Measurements from ENCODE around the gene MN1.

MN1 gene

DNA sequence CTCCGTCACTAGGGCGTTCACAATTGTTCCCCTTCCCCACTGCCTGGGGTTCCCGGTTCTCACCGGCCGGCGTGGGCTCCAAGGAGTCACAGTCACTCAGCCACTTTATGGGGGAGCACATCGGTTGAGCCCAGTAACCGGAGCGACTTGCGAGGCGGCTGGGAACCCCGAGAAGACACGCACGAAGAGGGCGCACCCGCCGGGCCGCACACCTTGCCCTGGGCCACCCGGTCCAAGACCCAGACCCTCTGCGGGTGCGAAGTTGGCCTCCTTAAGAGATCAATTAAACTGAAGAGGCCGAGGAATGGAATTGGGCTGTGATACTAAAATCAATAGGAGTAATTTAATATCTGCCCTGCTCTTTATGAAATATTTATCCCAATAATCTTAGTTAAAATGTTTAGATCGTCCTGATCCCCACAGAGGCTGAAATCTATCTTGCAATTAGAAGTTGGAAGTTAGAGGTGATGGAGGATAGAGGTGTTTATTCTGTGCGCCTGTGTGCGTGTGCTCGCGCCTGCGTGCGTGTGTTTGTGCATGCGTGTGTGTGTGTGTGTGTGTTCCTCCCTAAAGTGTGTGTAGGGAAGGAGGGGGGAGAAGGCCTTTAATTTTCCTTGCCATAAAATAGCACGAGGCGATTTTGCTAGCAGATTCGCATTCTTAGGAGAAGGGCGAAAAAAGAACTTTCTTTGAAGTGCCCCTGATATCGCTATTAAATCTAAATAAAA lies 954 bp upstream of the MN1 start:
- TF ChIP-seq PPARA (CRISPR knock-in tag; IDR thresholded peaks at IDR 0.05; ENCODE audit: borderline replicate concordance) (no peak), ESRRG (CRISPR knock-in tag; IDR thresholded peaks at IDR 0.05) (no peak), ZNF565 (CRISPR knock-in tag; conservative IDR thresholded peaks at IDR 0.05; ENCODE audit: low read depth) (no peak), ISL1 (CRISPR knock-in tag; IDR thresholded peaks at IDR 0.05) (no peak), SNAI2 (CRISPR knock-in tag; IDR thresholded peaks at IDR 0.05) (no peak), ZC3H10 (CRISPR knock-in tag; IDR thresholded peaks at IDR 0.05) (no peak)
- ATAC-seq, result no peak; the same call in 2 of the 3 replicates

DNA sequence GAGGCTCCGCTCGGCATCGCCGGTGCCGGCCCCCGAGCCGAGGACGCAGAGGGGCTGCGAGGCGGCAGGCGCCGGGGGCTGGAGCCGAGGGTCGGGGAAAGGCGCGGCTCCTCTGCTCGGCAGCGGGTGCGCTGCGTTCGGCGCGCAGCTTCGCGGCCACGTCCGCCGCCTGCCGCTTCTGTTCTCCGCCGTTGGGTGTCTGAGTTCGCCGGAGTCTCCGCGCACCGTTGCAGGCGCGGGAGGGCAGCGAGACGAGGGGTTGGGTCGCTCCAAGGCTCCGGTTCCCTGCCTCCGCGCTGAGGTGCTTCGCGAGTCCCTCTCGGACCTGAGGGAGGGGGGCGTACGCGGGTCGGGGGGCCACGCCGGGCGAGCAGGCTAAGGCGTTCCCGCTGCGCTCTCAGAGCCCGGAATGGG lies 347 bp downstream of the MN1 start:
- ATAC-seq, result peak; percentile 74
- no peak for TF ChIP-seq SNAI2 (CRISPR knock-in tag; IDR thresholded peaks at IDR 0.05)
- TF ChIP-seq ESRRG (CRISPR knock-in tag; IDR thresholded peaks at IDR 0.05), result no peak
- no peak for TF ChIP-seq ISL1 (CRISPR knock-in tag; IDR thresholded peaks at IDR 0.05)
- no peak for TF ChIP-seq ZNF565 (CRISPR knock-in tag; conservative IDR thresholded peaks at IDR 0.05; ENCODE audit: low read depth)
- no peak for TF ChIP-seq ZFP30 (CRISPR knock-in tag; IDR thresholded peaks at IDR 0.05)
- TF ChIP-seq, protein P1, sequence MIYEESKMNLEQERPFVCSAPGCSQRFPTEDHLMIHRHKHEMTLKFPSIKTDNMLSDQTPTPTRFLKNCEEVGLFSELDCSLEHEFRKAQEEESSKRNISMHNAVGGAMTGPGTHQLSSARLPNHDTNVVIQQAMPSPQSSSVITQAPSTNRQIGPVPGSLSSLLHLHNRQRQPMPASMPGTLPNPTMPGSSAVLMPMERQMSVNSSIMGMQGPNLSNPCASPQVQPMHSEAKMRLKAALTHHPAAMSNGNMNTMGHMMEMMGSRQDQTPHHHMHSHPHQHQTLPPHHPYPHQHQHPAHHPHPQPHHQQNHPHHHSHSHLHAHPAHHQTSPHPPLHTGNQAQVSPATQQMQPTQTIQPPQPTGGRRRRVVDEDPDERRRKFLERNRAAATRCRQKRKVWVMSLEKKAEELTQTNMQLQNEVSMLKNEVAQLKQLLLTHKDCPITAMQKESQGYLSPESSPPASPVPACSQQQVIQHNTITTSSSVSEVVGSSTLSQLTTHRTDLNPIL (CRISPR knock-in tag; IDR thresholded peaks at IDR 0.05; ENCODE audit: low read depth), result no peak
- no peak for TF ChIP-seq OSR1 (CRISPR knock-in tag; IDR thresholded peaks at IDR 0.05)
- TF ChIP-seq, protein P2, sequence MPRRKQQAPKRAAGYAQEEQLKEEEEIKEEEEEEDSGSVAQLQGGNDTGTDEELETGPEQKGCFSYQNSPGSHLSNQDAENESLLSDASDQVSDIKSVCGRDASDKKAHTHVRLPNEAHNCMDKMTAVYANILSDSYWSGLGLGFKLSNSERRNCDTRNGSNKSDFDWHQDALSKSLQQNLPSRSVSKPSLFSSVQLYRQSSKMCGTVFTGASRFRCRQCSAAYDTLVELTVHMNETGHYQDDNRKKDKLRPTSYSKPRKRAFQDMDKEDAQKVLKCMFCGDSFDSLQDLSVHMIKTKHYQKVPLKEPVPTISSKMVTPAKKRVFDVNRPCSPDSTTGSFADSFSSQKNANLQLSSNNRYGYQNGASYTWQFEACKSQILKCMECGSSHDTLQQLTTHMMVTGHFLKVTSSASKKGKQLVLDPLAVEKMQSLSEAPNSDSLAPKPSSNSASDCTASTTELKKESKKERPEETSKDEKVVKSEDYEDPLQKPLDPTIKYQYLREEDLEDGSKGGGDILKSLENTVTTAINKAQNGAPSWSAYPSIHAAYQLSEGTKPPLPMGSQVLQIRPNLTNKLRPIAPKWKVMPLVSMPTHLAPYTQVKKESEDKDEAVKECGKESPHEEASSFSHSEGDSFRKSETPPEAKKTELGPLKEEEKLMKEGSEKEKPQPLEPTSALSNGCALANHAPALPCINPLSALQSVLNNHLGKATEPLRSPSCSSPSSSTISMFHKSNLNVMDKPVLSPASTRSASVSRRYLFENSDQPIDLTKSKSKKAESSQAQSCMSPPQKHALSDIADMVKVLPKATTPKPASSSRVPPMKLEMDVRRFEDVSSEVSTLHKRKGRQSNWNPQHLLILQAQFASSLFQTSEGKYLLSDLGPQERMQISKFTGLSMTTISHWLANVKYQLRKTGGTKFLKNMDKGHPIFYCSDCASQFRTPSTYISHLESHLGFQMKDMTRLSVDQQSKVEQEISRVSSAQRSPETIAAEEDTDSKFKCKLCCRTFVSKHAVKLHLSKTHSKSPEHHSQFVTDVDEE (CRISPR knock-in tag; IDR thresholded peaks at IDR 0.05), result no peak
- TF ChIP-seq ZNF8 (CRISPR knock-in tag; IDR thresholded peaks at IDR 0.05), result no peak
- TF ChIP-seq RARB (CRISPR knock-in tag; IDR thresholded peaks at IDR 0.05), result no peak
- TF ChIP-seq, protein P3, sequence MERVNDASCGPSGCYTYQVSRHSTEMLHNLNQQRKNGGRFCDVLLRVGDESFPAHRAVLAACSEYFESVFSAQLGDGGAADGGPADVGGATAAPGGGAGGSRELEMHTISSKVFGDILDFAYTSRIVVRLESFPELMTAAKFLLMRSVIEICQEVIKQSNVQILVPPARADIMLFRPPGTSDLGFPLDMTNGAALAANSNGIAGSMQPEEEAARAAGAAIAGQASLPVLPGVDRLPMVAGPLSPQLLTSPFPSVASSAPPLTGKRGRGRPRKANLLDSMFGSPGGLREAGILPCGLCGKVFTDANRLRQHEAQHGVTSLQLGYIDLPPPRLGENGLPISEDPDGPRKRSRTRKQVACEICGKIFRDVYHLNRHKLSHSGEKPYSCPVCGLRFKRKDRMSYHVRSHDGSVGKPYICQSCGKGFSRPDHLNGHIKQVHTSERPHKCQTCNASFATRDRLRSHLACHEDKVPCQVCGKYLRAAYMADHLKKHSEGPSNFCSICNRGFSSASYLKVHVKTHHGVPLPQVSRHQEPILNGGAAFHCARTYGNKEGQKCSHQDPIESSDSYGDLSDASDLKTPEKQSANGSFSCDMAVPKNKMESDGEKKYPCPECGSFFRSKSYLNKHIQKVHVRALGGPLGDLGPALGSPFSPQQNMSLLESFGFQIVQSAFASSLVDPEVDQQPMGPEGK (CRISPR knock-in tag; IDR thresholded peaks at IDR 0.05; ENCODE audit: borderline replicate concordance), result no peak
- TF ChIP-seq CSDC2 (CRISPR knock-in tag; IDR thresholded peaks at IDR 0.05), result no peak
- no peak for TF ChIP-seq TOX (CRISPR knock-in tag; IDR thresholded peaks at IDR 0.05; ENCODE audit: borderline replicate concordance)
- no peak for TF ChIP-seq GLIS3 (CRISPR knock-in tag; IDR thresholded peaks at IDR 0.05)
- TF ChIP-seq PPARA (CRISPR knock-in tag; IDR thresholded peaks at IDR 0.05; ENCODE audit: borderline replicate concordance), result no peak
- TF ChIP-seq ZC3H10 (CRISPR knock-in tag; IDR thresholded peaks at IDR 0.05), result no peak
- TF ChIP-seq ZNF70 (CRISPR knock-in tag; IDR thresholded peaks at IDR 0.05), result no peak
- TF ChIP-seq ARNTL (CRISPR knock-in tag; IDR thresholded peaks at IDR 0.05; ENCODE audit: borderline replicate concordance, low read depth), result no peak

DNA sequence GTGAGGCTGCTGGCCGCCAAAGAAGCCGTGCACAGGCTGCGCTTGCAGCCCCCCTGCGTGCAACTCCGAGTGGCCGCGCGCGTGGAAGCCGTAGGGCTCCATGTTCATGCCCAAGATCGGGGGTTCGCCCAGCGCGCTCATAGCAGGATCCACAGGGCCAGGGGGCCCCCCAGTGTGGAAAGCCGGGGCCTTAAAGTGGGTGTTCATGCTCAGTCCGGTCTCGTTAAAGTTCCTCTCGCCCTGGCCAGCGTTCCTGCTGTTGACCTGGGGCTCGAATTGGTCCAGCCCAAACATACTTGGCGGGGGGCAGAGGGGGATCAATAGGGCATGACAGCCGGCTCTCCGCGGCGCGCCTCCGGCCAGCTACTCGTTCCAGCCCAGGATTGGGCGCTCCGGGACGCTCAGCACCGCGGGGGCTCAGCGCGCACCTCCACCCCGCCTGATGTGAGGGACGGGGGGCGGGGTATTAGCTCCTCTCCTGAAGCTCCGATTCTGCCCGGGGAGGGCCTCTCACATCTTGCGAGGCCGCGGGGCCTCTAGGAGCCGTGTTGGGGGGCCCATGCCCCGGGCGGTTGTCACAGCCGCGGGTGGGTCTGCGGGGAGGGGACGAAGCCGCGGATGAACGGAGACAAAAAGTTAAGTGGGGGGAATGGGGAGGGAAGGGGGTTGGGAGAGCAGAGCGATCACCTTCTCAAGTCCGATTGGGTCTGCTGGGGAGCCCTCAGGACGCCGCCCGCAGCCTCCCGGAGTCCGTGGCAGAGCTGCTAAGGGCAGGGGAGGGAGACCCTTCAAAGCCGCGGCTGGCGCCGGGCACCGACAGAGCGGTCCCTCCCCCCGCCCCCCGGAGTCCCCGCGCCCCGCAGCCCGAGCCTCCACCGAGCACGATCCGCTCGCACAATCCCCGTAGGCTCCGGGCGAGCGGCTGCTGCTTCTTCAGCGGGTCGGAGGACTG lies 1.0 kb downstream of the MN1 start:
- peak; percentile 42 for ATAC-seq
- no peak for TF ChIP-seq GLIS3 (CRISPR knock-in tag; IDR thresholded peaks at IDR 0.05)
- no peak for TF ChIP-seq ISL1 (CRISPR knock-in tag; IDR thresholded peaks at IDR 0.05)
- no peak for TF ChIP-seq ZNF8 (CRISPR knock-in tag; IDR thresholded peaks at IDR 0.05)
- TF ChIP-seq, protein P2 (CRISPR knock-in tag; IDR thresholded peaks at IDR 0.05), result no peak
- no peak for TF ChIP-seq OSR1 (CRISPR knock-in tag; IDR thresholded peaks at IDR 0.05)
- no peak for TF ChIP-seq SNAI2 (CRISPR knock-in tag; IDR thresholded peaks at IDR 0.05)
- no peak for TF ChIP-seq TOX (CRISPR knock-in tag; IDR thresholded peaks at IDR 0.05; ENCODE audit: borderline replicate concordance)
- no peak for TF ChIP-seq ZNF70 (CRISPR knock-in tag; IDR thresholded peaks at IDR 0.05)
- TF ChIP-seq RARB (CRISPR knock-in tag; IDR thresholded peaks at IDR 0.05), result no peak
- TF ChIP-seq ZNF565 (CRISPR knock-in tag; conservative IDR thresholded peaks at IDR 0.05; ENCODE audit: low read depth), result no peak

Data from SK-N-SH treated with all-trans-retinoic acid at 6 μM for 48 hours (cell line).